Fibroblast of mammary gland (primary cell): Measurements from ENCODE around the gene PLA2G4B.
A peak's percentile ranks its signal among the peaks of the same experiment; 100 is the strongest.

Experiments
- DNase-seq: peaks from one replicate; pipeline ENCODE4 v3.0.0-alpha.2; 2010; ENCODE audit warnings: low read depth
- H3K4me3 ChIP-seq: 2 replicates; pipeline ENCODE4 v1.5.1; 2011; ENCODE audit warnings: low read depth, mild to moderate bottlenecking, low read length, moderate library complexity; ENCODE audit not compliant: control insufficient read depth
- CTCF ChIP-seq: conservative IDR thresholded peaks from 2 replicates; pipeline ENCODE4 v1.5.1; 2011; ENCODE audit warnings: low read depth, low read length, inconsistent platforms; ENCODE audit not compliant: control insufficient read depth, insufficient read depth

PLA2G4B gene

GRCh38 chr15:41809121-41809520 lies 29.5 kb upstream of the PLA2G4B start:
- no peak for TF ChIP-seq CTCF
- peak; percentile 39 for DNase-seq
- no peak overlapping the region for H3K4me3 ChIP-seq

GRCh38 chr15:41809526-41810220 lies 29.0 kb upstream of the PLA2G4B start:
- DNase-seq = no peak
- H3K4me3 ChIP-seq = no peak overlapping the region
- no peak for TF ChIP-seq CTCF

GRCh38 chr15:41810651-41811431 lies 27.8 kb upstream of the PLA2G4B start:
- no peak for TF ChIP-seq CTCF
- H3K4me3 ChIP-seq = no peak overlapping the region
- no peak for DNase-seq

GRCh38 chr15:41811432-41812195 lies 27.0 kb upstream of the PLA2G4B start:
- peak; percentile 83 for DNase-seq
- peak; percentile 87 for TF ChIP-seq CTCF
- no peak overlapping the region for H3K4me3 ChIP-seq

GRCh38 chr15:41812820-41813375 lies 25.7 kb upstream of the PLA2G4B start:
- no peak overlapping the region for H3K4me3 ChIP-seq
- no peak for TF ChIP-seq CTCF
- no peak for DNase-seq

- DNase-seq = no peak
- no peak for TF ChIP-seq CTCF
- H3K4me3 ChIP-seq = no peak overlapping the region
These were observed 25.2 kb upstream of the PLA2G4B start for GRCh38 chr15:41813426-41813825.
